HEK293T (cell line): ENCODE data around the gene RHOA.

Experiments
- CTCF ChIA-PET: fragments of 350-600 bp; formaldehyde crosslinking; extraction: SDS; loops from one replicate; lab custom pipeline; 2021; ENCODE audit warnings: antibody characterized with exemption, inconsistent platforms; lab: Yijun Ruan, JAX
- POLR2A ChIA-PET: fragments of 350-600 bp; formaldehyde crosslinking; extraction: SDS; loops from one replicate; lab custom pipeline; 2020; ENCODE audit warnings: antibody characterized with exemption, inconsistent platforms; lab: Yijun Ruan, JAX
- DNase-seq: peaks from one replicate; pipeline ENCODE4 v3.0.0; 2012; ENCODE audit warnings: mixed read lengths; ENCODE audit errors: extremely low spot score
- ARNT ChIP-seq: fragments of 450-650 bp; IDR thresholded peaks from 2 replicates; pipeline ENCODE4 v1.6.1; 2017; ENCODE audit warnings: mild to moderate bottlenecking
- BHLHE40 ChIP-seq: fragments of 450-650 bp; IDR thresholded peaks from 2 replicates; pipeline ENCODE4 v1.6.1; 2016; ENCODE audit warnings: mild to moderate bottlenecking, moderate library complexity, borderline replicate concordance
- CTBP1 ChIP-seq: fragments of 450-650 bp; IDR thresholded peaks from 2 replicates; pipeline ENCODE4 v1.6.1; 2016; ENCODE audit warnings: borderline replicate concordance
- ELF4 ChIP-seq: fragments of 450-650 bp; IDR thresholded peaks from 2 replicates; pipeline ENCODE4 v1.6.1; 2017; ENCODE audit warnings: antibody characterized with exemption
- FOXA1 ChIP-seq: fragments of 450-650 bp; IDR thresholded peaks from 2 replicates; pipeline ENCODE4 v1.6.1; 2016; ENCODE audit warnings: mild to moderate bottlenecking
- FOXK2 ChIP-seq: fragments of 450-650 bp; IDR thresholded peaks from 2 replicates; pipeline ENCODE4 v1.6.1; 2016; ENCODE audit warnings: mild to moderate bottlenecking
- FOXM1 ChIP-seq: fragments of 450-650 bp; IDR thresholded peaks from 2 replicates; pipeline ENCODE4 v1.6.1; 2017; ENCODE audit warnings: mild to moderate bottlenecking, borderline replicate concordance
- HDGF ChIP-seq: fragments of 450-650 bp; IDR thresholded peaks from 2 replicates; pipeline ENCODE4 v1.6.1; 2017; ENCODE audit warnings: antibody characterized with exemption, borderline replicate concordance
- L3MBTL2 ChIP-seq: fragments of 450-650 bp; conservative IDR thresholded peaks from 2 replicates; pipeline ENCODE4 v1.6.1; 2016; ENCODE audit warnings: mild to moderate bottlenecking
- LEF1 ChIP-seq: fragments of 450-650 bp; IDR thresholded peaks from 2 replicates; pipeline ENCODE4 v1.6.1; 2017; ENCODE audit warnings: mild to moderate bottlenecking, borderline replicate concordance
- NFRKB ChIP-seq: fragments of 450-650 bp; IDR thresholded peaks from 2 replicates; pipeline ENCODE4 v1.6.1; 2016; ENCODE audit warnings: mild to moderate bottlenecking, moderate library complexity
- PKNOX1 ChIP-seq: fragments of 450-650 bp; IDR thresholded peaks from 2 replicates; pipeline ENCODE4 v1.6.1; 2016
- SP1 ChIP-seq: fragments of 450-650 bp; IDR thresholded peaks from 2 replicates; pipeline ENCODE4 v1.6.1; 2017
- SUZ12 ChIP-seq: fragments of 450-650 bp; IDR thresholded peaks from 2 replicates; pipeline ENCODE4 v1.6.1; 2016; ENCODE audit warnings: mild to moderate bottlenecking
- TARDBP ChIP-seq: fragments of 450-650 bp; IDR thresholded peaks from 2 replicates; pipeline ENCODE4 v1.6.1; 2016
- ZNF384 ChIP-seq: fragments of 450-650 bp; IDR thresholded peaks from 2 replicates; pipeline ENCODE4 v1.6.1; 2016

Gene RHOA

GRCh38 chr3:49370585-49371290, 41.0 kb downstream of the RHOA start:
- POLR2A ChIA-PET, result no interaction called here

GRCh38 chr3:49362561-49362960, 49.2 kb downstream of the RHOA start:
- ChIA-PET POLR2A (interaction anchor here (1.7 kb wide), 1 partner anchor 22 kb away, joined by 7 read pairs; the partner anchor contains the start of gene USP4), CTCF (no interaction called here)
- DNase-seq, result no peak
- TF ChIP-seq FOXM1 (no peak), HDGF (no peak), TARDBP (no peak), NFRKB (no peak), ARNT (no peak), ELF4 (no peak), BHLHE40 (no peak), FOXA1 (no peak)

More at GRCh38 chr3:49370585-49371290, 41.0 kb downstream of the RHOA start:
- no peak for DNase-seq
- TF ChIP-seq FOXA1 (no peak), FOXK2 (no peak), ARNT (no peak), BHLHE40 (no peak)
- CTCF ChIA-PET, result no interaction called here

- no peak for DNase-seq
Measured at GRCh38 chr3:49359623-49360022, 52.2 kb downstream of the RHOA start.

GRCh38 chr3:49358884-49359225, 52.9 kb downstream of the RHOA start:
- peak; percentile 28 for DNase-seq
- POLR2A ChIA-PET, result interaction anchor here (0.8 to 4.8 kb wide), 5 partner anchors 19 to 352 kb away, joined by 3 to 42 read pairs (median 3); partner anchors contain the start of genes USP4 and WDR6
- CTCF ChIA-PET, result interaction anchor here (0.5 kb wide), 1 partner anchor 50 kb away, joined by 3 read pairs; no protein-coding TSS in a partner anchor
- TF ChIP-seq FOXA1, result no peak
- TF ChIP-seq ELF4, result no peak
- no peak for TF ChIP-seq CTBP1
- no peak for TF ChIP-seq FOXK2
- no peak for TF ChIP-seq SP1
- TF ChIP-seq ZNF384, result no peak
- TF ChIP-seq SUZ12, result no peak
- TF ChIP-seq TARDBP, result no peak
- TF ChIP-seq L3MBTL2, result no peak
- TF ChIP-seq PKNOX1, result no peak
- TF ChIP-seq HDGF, result no peak
- no peak for TF ChIP-seq ARNT
- TF ChIP-seq BHLHE40, result no peak
- no peak for TF ChIP-seq NFRKB
- no peak for TF ChIP-seq LEF1
- TF ChIP-seq FOXM1, result no peak

More at GRCh38 chr3:49359623-49360022, 52.2 kb downstream of the RHOA start:
- TF ChIP-seq ARNT (no peak), FOXK2 (no peak), FOXM1 (no peak), TARDBP (no peak), PKNOX1 (no peak), ZNF384 (no peak), L3MBTL2 (no peak), LEF1 (no peak), CTBP1 (no peak), BHLHE40 (no peak), SUZ12 (no peak), HDGF (no peak)
- ChIA-PET CTCF (interaction anchor here (0.6 kb wide), 1 partner anchor 450 kb away, joined by 5 read pairs; no protein-coding TSS in a partner anchor), POLR2A (interaction anchor here (1.0 to 4.8 kb wide), 3 partner anchors 20 to 352 kb away, joined by 3 to 42 read pairs (median 14); partner anchors contain the start of genes USP4 and WDR6)

GRCh38 chr3:49358217-49358883, 53.4 kb downstream of the RHOA start, which contains the start of gene GPX1:
Gene GPX1, minus strand, starts transcription at chr3:49358353. Its CDS starts 75 bp downstream, at chr3:49358278.
- TF ChIP-seq FOXM1 (0 out of 2 replicates have a peak, but pooled peaks have one; percentile 25), HDGF (peak; percentile 81; the same call in 1 of the 2 replicates), SP1 (no peak), CTBP1 (0 out of 2 replicates have a peak, but pooled peaks have one; percentile 11), ELF4 (peak; percentile 75), L3MBTL2 (peak; percentile 88), FOXK2 (no peak), LEF1 (no peak; the same call in 1 of the 2 replicates)
- ChIA-PET CTCF (interaction anchor here (0.5 to 0.8 kb wide), 2 partner anchors 19 to 51 kb away, joined by 3 to 5 read pairs; partner anchors contain the start of gene USP4), POLR2A (interaction anchor here (0.8 to 4.8 kb wide), 4 partner anchors 19 to 266 kb away, joined by 3 to 42 read pairs (median 8); partner anchors contain the start of gene USP4)
- peak; percentile 92 for DNase-seq
